ENCODE data around the gene OR13H1.
"Not testable (repeated sequence)": the region's sequence is repeated elsewhere in the genome, so short reads cannot be mapped to it uniquely, and the experiment has no call there.

Gene OR13H1

DNA sequence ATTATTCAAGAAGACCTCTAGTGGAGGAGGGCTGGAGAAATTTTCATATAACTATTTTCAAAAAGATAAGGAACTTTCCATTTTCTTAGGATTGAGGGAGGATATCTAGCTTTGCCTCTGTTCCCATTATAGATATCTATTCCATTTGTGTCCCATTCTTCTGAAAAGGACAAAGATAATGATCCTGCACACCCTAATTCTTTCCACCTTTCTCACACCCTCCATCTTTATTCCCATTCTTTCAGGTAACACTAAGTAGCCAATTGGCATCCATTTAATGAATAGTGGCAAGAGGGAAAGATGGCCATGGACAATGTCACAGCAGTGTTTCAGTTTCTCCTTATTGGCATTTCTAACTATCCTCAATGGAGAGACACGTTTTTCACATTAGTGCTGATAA is at the start of gene OR13H1:
Gene OR13H1, plus strand, starts transcription at position 301 of the 400 bp plus-strand sequence. Its CDS starts 0 bp downstream, at position 301.
- no peak for DNase-seq

DNA sequence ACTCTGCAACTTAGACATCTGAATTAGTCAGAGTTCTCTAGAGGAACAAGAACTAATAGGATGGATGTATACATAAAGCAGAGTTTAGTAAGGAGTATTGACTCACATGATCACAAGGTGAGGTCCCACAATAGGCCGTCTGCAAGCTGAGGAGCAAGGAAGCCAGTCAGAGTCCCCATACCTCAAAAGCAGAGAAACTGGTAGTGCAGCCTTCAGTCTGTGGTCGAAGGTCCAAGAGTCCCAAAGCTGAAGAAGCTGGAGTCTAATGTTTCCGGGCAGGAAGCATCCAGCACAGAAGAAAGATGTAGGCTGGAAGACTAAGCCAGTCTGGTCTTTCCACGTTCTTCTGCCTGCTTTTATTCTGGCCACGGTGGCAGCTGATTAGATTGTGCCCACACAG is 42.3 kb upstream of the OR13H1 start:
- not testable (repeated sequence) for DNase-seq

GRCh38 chrX:131513159-131513914 is 30.5 kb upstream of the OR13H1 start:
- no peak for DNase-seq

DNA sequence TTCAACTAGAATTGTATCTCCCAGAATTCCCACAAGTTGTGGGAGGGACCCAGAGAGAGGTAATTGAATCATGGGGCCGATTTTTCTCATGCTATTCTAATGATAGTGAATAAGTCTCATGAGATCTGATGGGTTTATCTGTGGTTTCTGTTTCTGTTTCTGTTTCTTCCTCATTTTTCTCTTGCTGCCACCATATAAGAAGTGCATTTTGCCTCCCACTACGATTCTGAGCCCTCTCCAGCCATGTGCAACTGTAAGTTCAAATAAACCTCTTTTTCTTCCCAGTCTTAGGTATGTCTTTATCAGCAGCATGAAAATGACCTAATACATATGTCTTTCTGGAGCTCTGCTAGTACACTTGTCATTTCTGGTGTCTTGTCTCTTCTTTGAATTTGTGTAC is 22.1 kb upstream of the OR13H1 start:
- no peak for DNase-seq

DNA sequence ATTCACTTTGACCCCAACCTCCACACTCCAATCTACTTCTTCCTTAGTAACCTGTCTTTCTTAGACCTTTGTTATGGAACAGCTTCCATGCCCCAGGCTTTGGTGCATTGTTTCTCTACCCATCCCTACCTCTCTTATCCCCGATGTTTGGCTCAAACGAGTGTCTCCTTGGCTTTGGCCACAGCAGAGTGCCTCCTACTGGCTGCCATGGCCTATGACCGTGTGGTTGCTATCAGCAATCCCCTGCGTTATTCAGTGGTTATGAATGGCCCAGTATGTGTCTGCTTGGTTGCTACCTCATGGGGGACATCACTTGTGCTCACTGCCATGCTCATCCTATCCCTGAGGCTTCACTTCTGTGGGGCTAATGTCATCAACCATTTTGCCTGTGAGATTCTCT is 344 bp downstream of the OR13H1 start:
- DNase-seq, result no peak

DNA sequence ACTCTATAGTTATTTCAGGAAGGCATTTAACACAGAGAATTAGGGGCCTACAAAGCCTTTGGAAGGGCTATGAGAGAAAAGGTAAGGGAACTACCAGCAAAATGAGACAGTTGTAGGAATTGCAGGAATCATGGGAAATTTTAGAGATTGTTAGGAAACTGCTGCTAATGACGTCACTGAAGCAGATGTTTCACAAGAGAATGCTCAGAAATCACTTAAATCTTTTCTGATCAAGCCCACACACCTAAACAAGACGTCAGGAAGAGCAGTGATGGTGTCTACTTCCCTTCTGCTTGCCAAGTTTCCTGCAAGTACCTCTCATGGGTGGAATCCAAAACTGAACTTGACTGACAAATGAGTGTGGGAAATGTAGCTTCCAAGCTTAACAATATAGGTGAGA is 5.1 kb downstream of the OR13H1 start:
- no peak for DNase-seq

DNA sequence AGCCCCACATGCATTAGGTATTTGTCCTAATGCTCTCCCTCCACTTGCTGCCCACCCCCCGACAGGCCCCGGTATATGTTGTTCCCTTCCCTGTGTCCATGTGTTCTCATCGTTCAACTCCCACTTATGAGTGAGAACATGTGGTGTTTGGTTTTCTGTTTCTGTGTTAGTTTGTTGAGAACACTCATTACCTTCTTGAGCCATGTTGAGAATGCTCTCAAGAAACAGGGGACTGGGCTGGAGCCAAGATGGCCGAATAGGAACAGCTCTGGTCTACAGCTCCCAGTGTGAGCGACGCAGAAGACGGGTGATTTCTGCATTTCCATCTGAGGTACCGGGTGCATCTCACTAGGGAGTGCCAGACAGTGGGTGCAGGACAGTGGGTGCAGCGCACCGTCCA is 8.6 kb downstream of the OR13H1 start:
- DNase-seq, result not testable (repeated sequence)

DNA sequence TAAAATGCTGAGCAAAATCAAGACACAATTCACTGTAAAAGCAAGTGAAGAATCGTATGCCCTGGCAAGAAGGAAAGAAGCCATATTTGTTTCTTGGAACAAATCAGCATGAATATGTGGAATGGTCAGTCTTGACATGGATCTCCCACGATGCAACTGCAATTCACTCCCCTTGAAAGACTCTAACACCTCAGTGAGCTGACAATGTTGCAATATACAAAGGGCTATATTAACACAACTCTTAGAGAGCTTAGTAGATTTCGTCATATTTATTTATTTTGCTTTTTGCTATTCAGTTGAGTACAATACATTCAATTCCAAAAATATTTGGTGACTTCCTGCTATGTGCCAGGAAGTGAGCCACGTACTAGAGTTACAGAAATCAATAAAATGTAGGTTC is 14.7 kb downstream of the OR13H1 start:
- no peak for DNase-seq

GRCh38 chrX:131564553-131565229 is 20.8 kb downstream of the OR13H1 start:
- DNase-seq, result no peak

- no peak for DNase-seq
Measured at GRCh38 chrX:131565909-131566308, 22.0 kb downstream of the OR13H1 start.

- DNase-seq, result no peak
Measured at GRCh38 chrX:131571348-131571747, 27.5 kb downstream of the OR13H1 start.

DNA sequence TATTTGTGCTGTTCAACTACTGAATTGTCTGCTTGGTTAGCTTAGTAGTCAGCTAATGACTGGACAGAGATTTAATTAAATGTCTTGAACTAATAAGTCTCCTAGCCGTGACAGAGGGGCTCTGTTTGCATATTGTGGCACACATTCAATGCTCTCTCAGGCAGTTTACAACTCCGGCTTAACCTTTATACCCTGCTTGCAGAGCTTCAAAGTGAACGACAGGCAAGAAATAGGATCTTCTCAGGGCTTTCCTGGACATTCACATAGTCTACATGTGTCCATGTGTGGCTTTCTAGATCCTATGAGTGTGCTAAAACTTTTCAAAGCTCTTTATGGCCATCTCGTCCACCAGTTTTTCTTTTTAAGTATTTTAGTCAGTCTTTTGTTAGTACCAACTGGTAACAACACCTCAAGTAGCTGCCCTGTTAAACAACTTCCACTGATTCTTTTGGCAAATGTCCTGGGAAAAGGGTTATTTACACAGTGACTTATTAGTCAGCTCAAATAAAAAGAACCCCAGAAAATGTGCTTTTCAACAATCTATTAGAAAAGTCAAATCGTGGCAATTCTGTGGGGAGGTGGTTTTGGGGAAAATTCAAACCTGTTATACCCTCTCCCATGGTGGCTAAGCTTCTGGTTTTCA is 28.6 kb downstream of the OR13H1 start:
- DNase-seq, result no peak

DNA sequence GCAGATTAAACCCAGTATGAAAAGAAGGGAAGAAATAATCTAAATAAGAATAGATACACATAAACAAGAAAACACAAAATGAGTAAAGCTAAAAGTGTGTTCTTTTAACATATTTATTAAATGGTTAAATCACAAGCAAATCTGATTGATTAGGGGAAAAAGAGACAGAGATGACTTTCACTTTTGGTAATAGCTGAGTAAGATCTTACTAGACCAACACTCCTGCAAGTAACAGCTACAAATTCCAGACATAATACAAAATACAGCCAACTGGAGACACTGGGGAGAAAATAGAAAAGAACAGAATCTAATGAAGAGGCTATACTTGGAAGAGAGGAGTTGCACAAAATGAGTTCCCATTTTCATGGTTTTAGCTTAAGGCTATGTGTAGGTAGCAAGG is 33.5 kb downstream of the OR13H1 start:
- DNase-seq, result no peak

DNA sequence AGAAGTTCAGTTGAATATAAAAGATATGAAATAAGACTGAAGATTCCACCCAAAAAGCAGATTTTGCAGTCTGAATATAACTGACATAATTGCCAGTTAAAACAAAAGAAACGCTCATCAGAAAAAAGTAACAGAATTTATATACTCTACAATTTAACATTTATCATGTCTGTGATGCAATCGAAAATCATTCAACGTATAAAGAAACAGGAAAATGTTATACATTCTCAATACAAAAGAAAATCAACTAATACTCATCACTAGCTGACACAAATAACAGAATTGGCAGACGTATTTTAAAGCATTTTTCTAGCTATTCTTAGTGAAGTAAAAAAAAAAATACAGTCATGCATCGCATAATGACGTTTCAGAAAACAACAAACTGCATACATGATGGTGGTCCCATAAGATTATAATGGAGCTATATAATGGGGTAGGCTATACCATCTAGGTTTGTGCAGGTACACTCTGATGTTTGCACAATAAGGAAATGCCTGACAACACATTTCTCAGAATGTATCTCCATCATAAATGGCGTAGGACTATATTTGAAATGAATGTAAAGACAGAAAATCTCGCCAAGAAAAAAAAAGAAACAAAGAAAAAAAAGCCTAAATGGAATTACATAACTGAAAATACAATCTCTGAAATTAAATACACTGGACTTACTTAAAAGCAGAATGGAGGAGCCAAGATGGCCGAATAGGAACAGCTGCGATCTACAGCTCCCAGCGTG is 34.3 kb downstream of the OR13H1 start:
- no peak for DNase-seq

DNA sequence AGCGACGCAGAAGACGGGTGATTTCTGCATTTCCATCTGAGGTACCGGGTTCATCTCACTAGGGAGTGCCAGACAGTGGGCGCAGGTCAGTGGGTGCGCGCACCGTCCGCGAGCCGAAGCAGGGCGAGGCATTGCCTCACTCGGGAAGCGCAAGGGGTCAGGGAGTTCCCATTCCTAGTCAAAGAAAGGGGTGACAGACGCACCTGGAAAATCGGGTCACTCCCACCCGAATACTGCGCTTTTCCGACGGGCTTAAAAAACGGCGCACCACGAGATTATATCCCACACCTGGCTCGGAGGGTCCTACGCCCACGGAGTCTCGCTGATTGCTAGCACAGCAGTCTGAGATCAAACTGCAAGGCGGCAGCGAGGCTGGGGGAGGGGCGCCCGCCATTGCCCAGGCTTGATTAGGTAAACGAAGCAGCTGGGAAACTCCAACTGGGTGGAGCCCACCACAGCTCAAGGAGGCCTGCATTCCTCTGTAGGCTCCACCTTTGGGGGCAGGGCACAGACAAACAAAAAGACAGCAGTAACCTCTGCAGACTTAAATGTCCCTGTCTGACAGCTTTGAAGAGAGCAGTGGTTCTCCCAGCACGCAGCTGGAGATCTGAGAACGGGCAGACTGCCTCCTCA is 35.0 kb downstream of the OR13H1 start:
- DNase-seq, result not testable (repeated sequence)

DNA sequence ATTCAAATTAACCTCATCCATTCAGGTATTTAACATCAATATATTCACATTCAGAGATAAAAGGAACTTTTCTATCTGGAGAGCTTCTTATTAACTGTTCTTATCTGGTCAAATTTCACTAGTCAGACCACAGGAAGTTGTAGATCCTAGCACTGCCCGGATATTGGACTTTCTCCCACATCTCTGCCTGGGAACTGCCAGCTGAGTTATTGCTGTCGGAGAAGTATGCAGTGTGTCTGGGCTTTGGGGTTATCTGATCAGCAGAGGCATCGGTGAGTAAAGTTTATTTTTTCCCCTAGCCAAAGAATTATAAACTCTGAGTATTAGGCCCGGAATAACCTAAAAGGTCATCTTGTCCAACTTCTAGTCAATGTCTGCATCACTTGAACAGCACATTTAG is 45.1 kb downstream of the OR13H1 start:
- no peak for DNase-seq

Measured in NCI-H1417 (cell line).